Mesodermal cell (in vitro differentiated cells): ENCODE data around the gene ISM1.

Experiments used
- H3K27ac ChIP-seq: 2 replicates; pipeline ENCODE4 v1.7.0; 2013; ENCODE audit warnings: mild to moderate bottlenecking, low read depth, low read length, moderate library complexity; ENCODE audit not compliant: severe bottlenecking
- H3K36me3 ChIP-seq: 2 replicates; pipeline ENCODE4 v1.7.1; 2013; ENCODE audit warnings: mild to moderate bottlenecking, low read length, moderate library complexity; ENCODE audit not compliant: control insufficient read depth, insufficient read depth
- H3K4me1 ChIP-seq: one replicate; pipeline ENCODE4 v1.7.1; 2013; ENCODE audit warnings: mild to moderate bottlenecking, low read length; ENCODE audit not compliant: insufficient read depth, control insufficient read depth, poor library complexity, severe bottlenecking
- H3K4me3 ChIP-seq: 2 replicates; pipeline ENCODE4 v1.7.0; 2013; ENCODE audit warnings: low read length, control low read depth, mild to moderate bottlenecking; ENCODE audit not compliant: insufficient read depth, poor library complexity, severe bottlenecking; ENCODE audit errors: extremely low read depth
- H3K9me3 ChIP-seq: 2 replicates; pipeline ENCODE4 v1.7.1; 2013; ENCODE audit warnings: mild to moderate bottlenecking, low read length, moderate library complexity; ENCODE audit not compliant: control insufficient read depth
- WGBS, 2 experiments: methylation state at CpG; one replicate each; pipeline ENCODE4 v1.1.5; 2013; ENCODE audit warnings: missing lambda C conversion rate in 2 of 2; ENCODE audit not compliant: insufficient coverage in 2 of 2; 5-methylcytosine and 5-hydroxymethylcytosine counted together

ISM1 gene

DNA sequence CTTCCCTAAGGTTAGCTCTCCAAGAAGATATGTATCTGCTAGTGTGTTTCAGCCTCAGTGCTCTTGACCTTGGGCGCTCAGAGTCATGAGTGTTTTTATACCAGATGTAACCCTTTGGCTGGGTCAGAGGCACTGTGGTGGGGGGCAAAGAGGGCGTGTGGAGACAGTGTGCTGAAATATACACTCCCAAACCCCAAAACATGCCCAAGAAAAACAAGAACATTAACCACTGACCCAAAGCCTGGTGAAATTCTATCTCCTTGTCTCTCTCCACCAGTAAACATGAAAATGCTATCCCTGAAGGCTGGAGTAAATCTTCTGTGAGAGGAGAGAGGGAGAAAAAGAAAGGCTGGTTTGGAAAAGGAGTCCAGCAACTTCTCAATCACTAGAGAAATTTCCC is 47.9 kb downstream of the ISM1 start:
- Histone ChIP-seq H3K36me3 (peaks cover 26% of the 10 kb centered on the region), H3K9me3 (no peaks in the 10 kb centered on the region), H3K27ac (no peak overlapping the region), H3K4me3 (no peak overlapping the region), H3K4me1 (peaks cover 6% of the 10 kb centered on the region)
- 89 to 100% methylated on average over 1 of the region's 2 CpGs for WGBS, 2 experiments

DNA sequence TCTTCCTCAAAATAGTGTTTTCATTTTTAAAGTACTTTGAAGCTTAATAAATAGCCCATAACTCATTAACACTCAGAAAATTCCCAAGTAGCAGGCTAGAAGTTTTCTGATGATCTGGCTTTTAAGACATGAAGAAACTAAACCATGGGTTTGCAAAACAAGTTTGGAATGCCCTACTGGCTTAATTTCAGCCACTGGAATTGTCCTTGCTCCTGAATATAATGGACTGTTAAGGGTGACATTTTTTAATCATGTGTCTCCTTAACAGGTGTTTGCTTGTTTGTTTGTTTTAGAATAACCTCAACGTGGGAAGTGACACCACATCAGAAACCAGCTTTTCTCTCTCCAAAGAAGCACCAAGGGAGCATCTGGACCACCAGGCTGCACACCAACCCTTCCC is 49.1 kb downstream of the ISM1 start:
- Histone ChIP-seq H3K4me3 (no peak overlapping the region), H3K36me3 (peaks cover 27% of the 10 kb centered on the region), H3K4me1 (peaks cover 6% of the 10 kb centered on the region), H3K27ac (no peak overlapping the region), H3K9me3 (no peaks in the 10 kb centered on the region)
- 80% methylated on average over 1 of the region's 1 CpG; no CpG with 5 or more reads in 1 of the 2 experiments for WGBS, 2 experiments

DNA sequence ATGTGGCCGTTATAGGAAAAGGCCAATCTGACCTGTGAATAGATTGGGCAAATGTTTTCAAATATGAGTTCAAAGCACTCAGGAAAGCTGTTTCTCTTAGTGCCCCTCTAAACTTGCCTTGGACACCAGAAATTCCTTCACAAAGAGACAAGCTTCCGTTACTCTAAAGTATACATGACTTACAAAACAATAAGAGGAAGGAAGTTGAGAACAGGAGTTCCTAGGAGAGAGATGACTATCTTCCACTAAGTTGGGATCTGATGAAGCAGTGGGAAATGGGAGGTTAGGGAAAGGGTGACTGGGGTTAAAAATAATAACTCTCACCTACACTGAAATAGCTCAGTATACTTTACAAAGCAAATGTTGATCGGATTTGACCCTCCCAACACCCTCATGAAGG is 50.0 kb downstream of the ISM1 start:
- peaks cover 6% of the 10 kb centered on the region for H3K4me1 ChIP-seq
- WGBS, 2 experiments, result 80 to 100% methylated on average over 1 of the region's 3 CpGs
- H3K4me3 ChIP-seq, result no peak overlapping the region
- peak overlapping the region; percentile 33 for H3K27ac ChIP-seq
- H3K36me3 ChIP-seq, result peaks cover 36% of the 10 kb centered on the region
- H3K9me3 ChIP-seq, result no peaks in the 10 kb centered on the region

DNA sequence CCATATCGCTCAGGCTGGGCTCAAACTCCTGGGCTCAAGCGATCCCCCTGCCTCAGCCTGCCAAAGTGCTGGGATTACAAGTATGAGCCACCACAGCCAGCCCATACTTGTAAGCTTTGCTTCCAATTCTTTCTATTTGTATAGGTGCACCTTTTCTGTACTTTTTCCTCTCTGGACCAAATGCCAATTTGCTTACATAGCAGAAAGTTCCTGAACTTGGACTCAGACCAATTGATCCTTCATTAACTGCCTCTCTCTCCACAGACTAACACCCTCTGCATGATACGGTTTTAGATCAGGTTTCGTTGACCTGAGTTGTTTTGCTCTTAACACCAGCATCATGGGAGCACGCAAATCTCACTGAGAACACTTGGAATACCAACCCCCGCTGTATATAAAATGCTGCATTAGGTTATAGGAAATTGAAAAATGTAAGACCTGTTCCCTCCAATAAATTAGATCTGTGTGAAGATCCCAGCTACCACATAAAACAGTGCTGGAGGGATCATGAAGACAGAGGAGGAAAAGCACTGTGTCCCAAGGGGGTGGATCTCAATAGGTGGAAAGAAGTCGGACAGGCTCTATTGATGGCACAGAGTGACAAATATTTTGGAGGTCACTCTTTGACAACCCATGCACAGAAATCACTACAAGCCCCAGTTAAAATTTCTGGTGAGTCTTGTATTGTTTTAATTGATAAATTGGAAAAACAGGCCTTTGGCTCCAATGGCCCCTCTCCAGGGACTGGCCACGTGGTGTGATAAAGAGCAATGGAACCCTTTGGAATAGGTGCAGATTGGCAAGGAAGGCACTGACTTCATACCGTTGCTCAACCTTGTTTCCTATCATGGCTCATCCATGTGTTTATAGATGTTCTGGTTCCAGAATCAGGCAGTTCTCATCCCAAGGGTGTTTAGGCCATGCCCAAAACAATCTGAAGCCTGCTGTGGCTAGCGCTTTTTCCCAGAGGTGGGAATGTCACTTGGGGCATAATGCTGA is 51.2 kb downstream of the ISM1 start:
- Histone ChIP-seq H3K4me1 (peaks cover 1% of the 10 kb centered on the region), H3K9me3 (no peaks in the 10 kb centered on the region), H3K27ac (no peak overlapping the region), H3K4me3 (no peak overlapping the region), H3K36me3 (peaks cover 42% of the 10 kb centered on the region)
- WGBS, 2 experiments, result 94 to 100% methylated on average over 7 of the region's 10 CpGs

DNA sequence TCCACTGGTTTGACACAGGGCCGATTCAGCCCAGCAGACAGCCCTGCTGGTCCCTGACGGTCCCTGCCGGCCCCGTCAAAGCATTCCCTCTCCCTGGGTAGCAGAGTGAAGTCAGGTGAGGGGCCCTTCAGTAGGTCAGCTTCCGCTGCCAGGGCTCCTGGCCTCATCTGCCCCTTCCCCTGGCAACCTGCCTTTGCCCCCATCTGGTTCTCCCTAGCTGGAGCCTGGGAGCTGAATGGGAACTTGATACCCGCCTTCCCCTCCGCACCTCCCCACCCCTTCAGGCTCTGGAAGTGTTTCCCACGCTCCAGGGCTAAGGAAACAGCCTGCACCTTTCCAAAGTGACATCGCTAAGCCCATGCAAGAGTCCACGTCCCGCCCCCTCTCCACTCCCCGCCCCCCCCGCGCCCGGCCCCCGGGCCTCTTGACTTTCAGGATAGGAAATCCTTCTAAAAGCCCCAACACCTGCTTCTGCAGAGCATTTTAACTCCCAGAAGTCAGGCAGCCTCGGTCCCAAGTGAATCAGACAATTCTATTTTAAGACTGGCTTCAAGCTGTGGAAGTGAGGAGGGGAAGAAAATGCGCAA is 53.3 kb downstream of the ISM1 start:
- H3K27ac ChIP-seq, result no peak overlapping the region
- WGBS, 2 experiments, result 50 to 56% methylated on average over 1 to 6 of the region's 18 CpGs
- peaks cover 58% of the 10 kb centered on the region for H3K36me3 ChIP-seq
- H3K4me3 ChIP-seq, result no peak overlapping the region
- no peaks in the 10 kb centered on the region for H3K9me3 ChIP-seq
- no peaks in the 10 kb centered on the region for H3K4me1 ChIP-seq

DNA sequence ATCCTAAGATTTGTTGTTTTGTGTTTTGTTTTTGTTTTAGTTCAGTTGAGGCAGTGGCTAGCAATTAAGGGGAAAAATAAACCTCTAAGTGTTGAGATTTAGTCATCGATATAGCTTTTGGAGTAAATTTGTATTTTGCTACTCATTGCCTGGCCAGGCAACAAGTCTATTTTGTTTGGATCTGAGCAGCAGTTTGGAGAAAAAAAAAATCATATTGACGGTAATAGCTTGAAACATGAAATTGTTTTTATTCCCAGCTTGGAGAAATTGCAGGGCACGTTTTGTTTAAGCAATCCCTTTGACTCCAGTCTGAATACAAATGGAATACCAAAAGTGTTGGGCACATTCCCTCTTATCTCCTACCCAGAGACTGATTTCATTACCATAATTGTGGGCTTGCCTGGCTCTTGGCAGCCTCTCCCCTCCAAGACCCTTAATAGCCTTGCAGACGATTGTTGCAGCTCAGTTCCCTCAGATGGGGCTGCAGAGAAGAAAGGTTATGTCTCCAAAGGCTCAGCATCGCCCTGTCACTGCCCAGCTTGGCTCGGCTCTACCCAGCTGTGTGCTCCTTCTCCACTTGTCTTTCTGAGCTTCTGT is 56.0 kb downstream of the ISM1 start:
- peaks cover 64% of the 10 kb centered on the region for H3K36me3 ChIP-seq
- no peak overlapping the region for H3K4me3 ChIP-seq
- no peaks in the 10 kb centered on the region for H3K4me1 ChIP-seq
- H3K27ac ChIP-seq, result no peak overlapping the region
- H3K9me3 ChIP-seq, result no peaks in the 10 kb centered on the region
- WGBS, 2 experiments, result 74 to 83% methylated on average over 4 of the region's 6 CpGs

DNA sequence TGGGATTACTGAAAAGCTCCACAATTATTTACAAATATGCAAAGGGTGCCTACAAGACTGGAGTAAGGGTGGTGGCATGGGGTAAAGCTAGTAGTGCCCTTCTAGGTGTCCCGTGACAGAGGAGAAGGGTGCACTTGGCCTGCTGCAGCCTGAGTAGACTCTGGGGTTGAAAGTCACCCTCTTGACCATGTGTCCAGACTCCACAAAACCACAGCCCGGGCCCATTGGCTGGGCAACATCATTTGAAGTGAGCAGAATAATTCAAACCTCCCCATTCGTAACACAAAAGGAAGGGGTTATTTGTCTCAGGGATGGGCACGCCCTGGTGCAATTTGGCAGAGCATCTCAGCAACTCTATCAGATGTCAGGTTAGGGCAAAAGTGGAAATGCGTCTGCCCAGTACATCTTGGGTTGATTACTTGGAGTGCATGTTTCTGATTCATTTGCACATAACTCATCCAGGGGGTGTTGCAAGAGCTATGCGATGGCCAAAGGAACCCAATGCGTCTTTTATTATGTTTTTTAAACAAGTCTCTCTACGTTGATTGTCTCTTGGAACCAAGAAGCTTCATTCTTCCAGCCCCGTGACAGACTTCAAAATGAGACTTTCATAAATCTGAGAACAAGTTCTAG is 56.7 kb downstream of the ISM1 start:
- Histone ChIP-seq H3K9me3 (no peaks in the 10 kb centered on the region), H3K27ac (no peak overlapping the region), H3K36me3 (peaks cover 65% of the 10 kb centered on the region), H3K4me1 (no peaks in the 10 kb centered on the region), H3K4me3 (no peak overlapping the region)
- 96 to 99% methylated on average over 8 to 9 of the region's 9 CpGs for WGBS, 2 experiments

DNA sequence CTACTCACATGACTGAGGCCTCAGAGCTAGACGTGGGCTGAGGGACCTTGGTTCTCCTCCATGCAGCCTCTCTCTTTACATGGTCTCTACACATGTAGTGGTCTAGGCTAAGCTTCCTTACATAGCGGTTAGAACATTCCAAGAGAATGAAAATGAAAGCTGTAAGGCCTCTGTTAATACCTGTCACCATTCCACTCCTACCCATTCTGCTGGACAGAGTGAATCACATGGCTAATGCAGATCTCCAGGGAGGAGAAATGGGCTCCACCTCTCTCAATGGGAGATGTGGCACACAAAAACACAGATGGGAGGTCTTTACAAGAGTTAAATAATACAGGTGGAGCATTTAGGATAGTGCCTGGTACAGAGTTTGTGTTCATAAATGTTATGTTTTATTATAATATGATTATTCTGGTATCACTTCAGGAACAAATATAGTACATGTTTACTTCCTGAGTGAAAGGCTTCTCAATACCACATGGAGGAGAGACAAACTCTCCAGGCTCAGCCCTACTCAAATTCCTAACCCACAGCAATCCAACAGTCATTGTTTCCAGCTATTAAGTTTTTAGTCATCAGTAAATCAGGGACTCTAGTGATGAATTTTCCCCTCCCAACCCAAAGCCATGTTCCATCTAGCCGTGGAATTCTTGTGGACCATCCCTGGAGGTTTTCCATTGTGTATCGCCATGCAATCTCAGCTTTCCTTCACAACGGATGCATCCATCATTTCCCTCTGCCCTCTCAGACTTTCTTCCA is 57.9 kb downstream of the ISM1 start:
- WGBS, 2 experiments, result 77 to 91% methylated on average over 2 to 4 of the region's 5 CpGs
- no peaks in the 10 kb centered on the region for H3K9me3 ChIP-seq

DNA sequence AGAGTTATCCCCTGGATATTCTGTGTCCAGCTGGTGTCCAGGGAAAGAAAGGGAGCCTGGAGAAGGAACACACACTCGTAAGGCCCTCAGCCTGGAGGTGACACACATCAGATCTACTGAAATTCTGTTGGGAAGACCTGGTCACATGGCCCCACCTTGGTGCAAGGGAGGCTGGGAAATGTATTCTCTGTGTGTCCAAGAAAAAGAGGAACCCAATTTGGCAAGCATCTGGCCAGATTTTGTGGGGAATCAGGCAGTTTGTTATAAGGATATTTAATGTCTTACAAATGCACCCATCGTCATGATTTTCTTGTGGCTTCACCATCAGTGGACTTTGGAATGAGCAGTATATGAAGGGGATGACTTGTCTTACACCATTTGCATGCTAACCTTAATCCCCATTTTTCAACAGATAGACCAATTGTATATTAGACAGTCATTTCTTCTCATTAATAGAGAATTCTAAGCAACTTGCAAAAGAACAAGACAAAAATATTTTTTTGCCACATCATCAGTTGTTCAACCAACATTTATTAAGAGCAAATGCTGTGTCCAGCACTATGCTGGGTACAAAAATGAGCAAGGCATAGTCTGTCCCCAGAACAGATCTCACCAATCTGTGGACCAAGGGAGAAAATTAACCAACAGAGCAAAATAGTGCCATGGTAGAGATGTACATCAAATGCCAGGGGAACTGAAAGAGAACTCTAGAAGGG is 59.7 kb downstream of the ISM1 start:
- 67 to 89% methylated on average over 1 of the region's 2 CpGs for WGBS, 2 experiments
- Histone ChIP-seq H3K4me3 (no peak overlapping the region), H3K9me3 (no peaks in the 10 kb centered on the region), H3K27ac (no peak overlapping the region), H3K4me1 (peaks cover 4% of the 10 kb centered on the region), H3K36me3 (peaks cover 58% of the 10 kb centered on the region)

More for the DNA sequence above, 57.9 kb downstream of the ISM1 start:
- peaks cover 64% of the 10 kb centered on the region for H3K36me3 ChIP-seq
- H3K4me3 ChIP-seq, result no peak overlapping the region
- H3K27ac ChIP-seq, result no peak overlapping the region
- no peaks in the 10 kb centered on the region for H3K4me1 ChIP-seq
